ENCODE data around the gene TIMM17A.

TIMM17A gene

DNA sequence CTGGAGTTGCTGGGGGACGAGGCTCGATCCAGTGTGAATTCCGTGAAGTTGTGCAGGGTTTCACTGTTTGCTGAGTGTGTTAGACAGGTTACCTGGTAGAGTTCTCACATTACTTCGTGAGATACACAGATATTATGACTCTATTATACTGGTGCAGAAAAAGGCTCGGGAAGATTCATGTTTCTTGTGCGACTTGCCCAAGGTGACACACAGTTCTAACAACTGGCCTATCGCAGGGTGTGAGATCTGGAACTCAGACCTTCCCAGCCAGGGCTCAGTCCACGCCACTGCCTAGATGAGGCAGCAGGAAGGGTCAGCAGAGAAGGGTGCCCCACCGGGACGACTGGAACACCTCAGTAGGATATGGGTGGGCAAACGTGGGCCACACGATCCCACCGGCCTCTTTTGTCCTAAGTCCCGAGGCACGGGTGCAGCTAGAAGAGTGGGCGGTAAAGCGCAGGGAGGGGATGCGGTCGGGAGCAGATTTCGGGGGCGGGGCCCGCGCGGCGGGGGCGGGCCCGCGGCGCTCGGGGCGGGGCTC, 26.8 kb downstream of the TIMM17A start:
- Histone ChIP-seq H3K79me2 (ENCODE audit: insufficient read depth, low read length) (no peaks in the 10 kb centered on the region), H2AFZ (ENCODE audit: low read length) (no peak overlapping the region), H4K20me1 (ENCODE audit: insufficient read depth, low read length) (no peaks in the 10 kb centered on the region), H3F3A (ENCODE audit: insufficient read depth, low read length) (no peaks in the 10 kb centered on the region), H3K36me3 (ENCODE audit: insufficient read depth, low read length) (no peaks in the 10 kb centered on the region), H3K4me3 (ENCODE audit: low read depth, low read length, poor library complexity, severe bottlenecking) (peak overlapping the region; percentile 82), H3K4me2 (ENCODE audit: low read length) (peak overlapping the region; percentile 83), H3K27me3 (ENCODE audit: insufficient read depth, low read length) (no peaks in the 10 kb centered on the region; the same call in 1 of the 2 replicates), H3K27ac (ENCODE audit: low read depth, low read length, poor library complexity, severe bottlenecking) (no peak overlapping the region), H3K9me2 (ENCODE audit: low read depth, low read length) (no peaks in the 10 kb centered on the region), H3K9me3 (ENCODE audit: low read length) (no peaks in the 10 kb centered on the region), H3K9ac (ENCODE audit: low read length) (no peak overlapping the region; the same call in 1 of the 2 replicates), H3K4me1 (ENCODE audit: insufficient read depth, low read length, severe bottlenecking) (peaks cover 7% of the 10 kb centered on the region)
- TF ChIP-seq, protein P1, sequence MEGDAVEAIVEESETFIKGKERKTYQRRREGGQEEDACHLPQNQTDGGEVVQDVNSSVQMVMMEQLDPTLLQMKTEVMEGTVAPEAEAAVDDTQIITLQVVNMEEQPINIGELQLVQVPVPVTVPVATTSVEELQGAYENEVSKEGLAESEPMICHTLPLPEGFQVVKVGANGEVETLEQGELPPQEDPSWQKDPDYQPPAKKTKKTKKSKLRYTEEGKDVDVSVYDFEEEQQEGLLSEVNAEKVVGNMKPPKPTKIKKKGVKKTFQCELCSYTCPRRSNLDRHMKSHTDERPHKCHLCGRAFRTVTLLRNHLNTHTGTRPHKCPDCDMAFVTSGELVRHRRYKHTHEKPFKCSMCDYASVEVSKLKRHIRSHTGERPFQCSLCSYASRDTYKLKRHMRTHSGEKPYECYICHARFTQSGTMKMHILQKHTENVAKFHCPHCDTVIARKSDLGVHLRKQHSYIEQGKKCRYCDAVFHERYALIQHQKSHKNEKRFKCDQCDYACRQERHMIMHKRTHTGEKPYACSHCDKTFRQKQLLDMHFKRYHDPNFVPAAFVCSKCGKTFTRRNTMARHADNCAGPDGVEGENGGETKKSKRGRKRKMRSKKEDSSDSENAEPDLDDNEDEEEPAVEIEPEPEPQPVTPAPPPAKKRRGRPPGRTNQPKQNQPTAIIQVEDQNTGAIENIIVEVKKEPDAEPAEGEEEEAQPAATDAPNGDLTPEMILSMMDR (IDR thresholded peaks at IDR 0.05; ENCODE audit: low read length) = no peak
- no peak for TF ChIP-seq EZH2 (IDR thresholded peaks at IDR 0.05; ENCODE audit: borderline replicate concordance, low read length)

DNA sequence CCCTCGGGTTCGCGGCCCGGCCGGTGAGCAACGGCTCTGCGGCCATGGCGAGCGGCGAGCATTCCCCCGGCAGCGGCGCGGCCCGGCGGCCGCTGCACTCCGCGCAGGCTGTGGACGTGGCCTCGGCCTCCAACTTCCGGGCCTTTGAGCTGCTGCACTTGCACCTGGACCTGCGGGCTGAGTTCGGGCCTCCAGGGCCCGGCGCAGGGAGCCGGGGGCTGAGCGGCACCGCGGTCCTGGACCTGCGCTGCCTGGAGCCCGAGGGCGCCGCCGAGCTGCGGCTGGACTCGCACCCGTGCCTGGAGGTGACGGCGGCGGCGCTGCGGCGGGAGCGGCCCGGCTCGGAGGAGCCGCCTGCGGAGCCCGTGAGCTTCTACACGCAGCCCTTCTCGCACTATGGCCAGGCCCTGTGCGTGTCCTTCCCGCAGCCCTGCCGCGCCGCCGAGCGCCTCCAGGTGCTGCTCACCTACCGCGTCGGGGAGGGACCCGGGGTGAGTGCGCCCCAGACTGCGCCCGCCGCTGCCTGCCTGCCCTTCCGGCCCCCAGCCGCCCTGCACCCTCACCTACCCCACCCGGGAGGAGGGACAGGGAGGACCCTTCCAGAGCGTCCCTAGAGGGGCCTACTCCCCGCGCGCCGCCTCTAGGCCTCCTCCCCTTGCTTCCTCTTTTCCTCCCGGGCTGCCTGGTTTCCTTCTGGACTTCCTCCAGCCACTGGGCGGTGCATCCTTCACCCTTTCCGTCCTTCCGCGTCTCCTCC, 27.5 kb downstream of the TIMM17A start, which contains the start of gene RNPEP:
RNPEP (plus strand) TSS at position 26 of the 757 bp plus-strand sequence; CDS start at position 45, 19 bp downstream.
- Histone ChIP-seq H3K9ac (ENCODE audit: low read length) (peak within 1 kb of the TSS; percentile 72), H2AFZ (ENCODE audit: low read length) (0 out of 2 replicates have a peak within 1 kb of the TSS, but pooled peaks have one; percentile 71), H3K9me2 (ENCODE audit: low read depth, low read length) (no peaks in the 10 kb centered on the region), H3K4me1 (ENCODE audit: insufficient read depth, low read length, severe bottlenecking) (peaks cover 7% of the 10 kb centered on the region), H3K27ac (ENCODE audit: low read depth, low read length, poor library complexity, severe bottlenecking) (no peak within 1 kb of the TSS), H3K4me2 (ENCODE audit: low read length) (peak within 1 kb of the TSS; percentile 83), H3K9me3 (ENCODE audit: low read length) (no peaks in the 10 kb centered on the region), H3K27me3 (ENCODE audit: insufficient read depth, low read length) (no peaks in the 10 kb centered on the region; the same call in 1 of the 2 replicates), H3K36me3 (ENCODE audit: insufficient read depth, low read length) (no peaks in the 10 kb centered on the region), H3F3A (ENCODE audit: insufficient read depth, low read length) (no peaks in the 10 kb centered on the region), H3K79me2 (ENCODE audit: insufficient read depth, low read length) (no peaks in the 10 kb centered on the region), H3K4me3 (ENCODE audit: low read depth, low read length, poor library complexity, severe bottlenecking) (peak within 1 kb of the TSS; percentile 82), H4K20me1 (ENCODE audit: insufficient read depth, low read length) (no peaks in the 10 kb centered on the region)
- TF ChIP-seq EZH2 (IDR thresholded peaks at IDR 0.05; ENCODE audit: borderline replicate concordance, low read length) = no peak
- TF ChIP-seq, protein P1 (IDR thresholded peaks at IDR 0.05; ENCODE audit: low read length) = peak; percentile 6; the same call in 1 of the 2 replicates

DNA sequence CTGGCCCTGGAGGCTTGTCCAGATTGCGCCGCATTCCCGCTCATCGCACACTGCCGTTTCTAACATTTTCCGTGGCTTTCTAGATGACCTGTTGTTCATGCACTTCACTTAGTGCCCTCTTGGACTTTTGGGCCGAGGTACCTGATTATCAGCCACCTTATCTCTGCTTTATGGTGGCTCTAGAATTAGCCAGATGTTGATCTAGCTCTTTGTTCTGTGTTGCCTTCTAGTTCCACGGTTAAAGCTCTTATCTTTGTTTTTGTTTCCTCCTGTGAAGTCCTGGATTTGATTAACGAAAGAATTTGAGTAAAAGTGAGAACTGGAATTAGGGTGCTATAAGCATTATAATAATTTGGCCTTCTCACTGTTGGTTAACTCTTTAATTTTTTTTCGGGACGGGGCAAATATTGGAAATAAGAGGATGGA, 28.1 kb downstream of the TIMM17A start:
- H3K4me2 ChIP-seq (ENCODE audit: low read length) = peak overlapping the region; percentile 83
- H3K9me3 ChIP-seq (ENCODE audit: low read length) = no peaks in the 10 kb centered on the region
- H3K9ac ChIP-seq (ENCODE audit: low read length) = peak overlapping the region; percentile 72; the same call in 1 of the 2 replicates
- H3K27me3 ChIP-seq (ENCODE audit: insufficient read depth, low read length) = no peaks in the 10 kb centered on the region; the same call in 1 of the 2 replicates
- no peak for TF ChIP-seq EZH2 (IDR thresholded peaks at IDR 0.05; ENCODE audit: borderline replicate concordance, low read length)
- TF ChIP-seq, protein P1 (IDR thresholded peaks at IDR 0.05; ENCODE audit: low read length) = no peak
- H3F3A ChIP-seq (ENCODE audit: insufficient read depth, low read length) = no peaks in the 10 kb centered on the region
- no peaks in the 10 kb centered on the region for H3K9me2 ChIP-seq (ENCODE audit: low read depth, low read length)
- H3K4me1 ChIP-seq (ENCODE audit: insufficient read depth, low read length, severe bottlenecking) = peaks cover 7% of the 10 kb centered on the region
- H3K27ac ChIP-seq (ENCODE audit: low read depth, low read length, poor library complexity, severe bottlenecking) = no peak overlapping the region
- H4K20me1 ChIP-seq (ENCODE audit: insufficient read depth, low read length) = no peaks in the 10 kb centered on the region
- H3K4me3 ChIP-seq (ENCODE audit: low read depth, low read length, poor library complexity, severe bottlenecking) = peak overlapping the region; percentile 82
- no peaks in the 10 kb centered on the region for H3K79me2 ChIP-seq (ENCODE audit: insufficient read depth, low read length)
- H2AFZ ChIP-seq (ENCODE audit: low read length) = no peak overlapping the region
- no peaks in the 10 kb centered on the region for H3K36me3 ChIP-seq (ENCODE audit: insufficient read depth, low read length)
